HEK293 (cell line): Measurements from ENCODE around the gene PLSCR3.

Experiments used
- ZNF549 ChIP-seq: fragments of 450-650 bp; IDR thresholded peaks from 2 replicates; pipeline ENCODE4 v1.5.1; 2018; ENCODE audit warnings: missing biosample characterization, missing genetic modification characterization, mild to moderate bottlenecking, inconsistent platforms, moderate library complexity
- ZNF623 ChIP-seq: fragments of 450-650 bp; formaldehyde crosslinking; IDR thresholded peaks from 2 replicates; pipeline ENCODE4 v1.5.1; 2016; ENCODE audit warnings: missing biosample characterization, missing genetic modification characterization
- TF ChIP-seq, protein P1 (sequence below): fragments of 450-650 bp; formaldehyde crosslinking; IDR thresholded peaks from 2 replicates; pipeline ENCODE4 v1.5.1; 2016; ENCODE audit warnings: missing biosample characterization, missing genetic modification characterization

DNA sequence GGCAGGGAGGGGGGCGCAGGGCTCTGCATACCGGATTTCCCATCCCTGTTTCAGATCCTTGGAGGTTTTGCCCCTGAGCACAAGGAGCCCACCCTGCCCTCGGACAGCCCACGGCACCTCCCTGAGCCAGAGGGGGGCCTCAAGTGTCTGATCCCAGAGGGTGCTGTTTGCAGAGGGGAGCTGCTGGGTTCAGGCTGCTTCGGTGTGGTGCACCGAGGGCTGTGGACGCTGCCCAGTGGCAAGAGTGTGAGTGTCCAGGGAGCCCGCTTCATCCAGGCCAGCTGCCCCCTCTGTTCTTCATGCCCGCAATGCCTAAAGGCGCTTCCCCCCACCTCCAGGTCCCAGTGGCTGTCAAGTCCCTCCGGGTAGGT lies 11.0 kb downstream of the PLSCR3 start:
- TF ChIP-seq, protein P1, sequence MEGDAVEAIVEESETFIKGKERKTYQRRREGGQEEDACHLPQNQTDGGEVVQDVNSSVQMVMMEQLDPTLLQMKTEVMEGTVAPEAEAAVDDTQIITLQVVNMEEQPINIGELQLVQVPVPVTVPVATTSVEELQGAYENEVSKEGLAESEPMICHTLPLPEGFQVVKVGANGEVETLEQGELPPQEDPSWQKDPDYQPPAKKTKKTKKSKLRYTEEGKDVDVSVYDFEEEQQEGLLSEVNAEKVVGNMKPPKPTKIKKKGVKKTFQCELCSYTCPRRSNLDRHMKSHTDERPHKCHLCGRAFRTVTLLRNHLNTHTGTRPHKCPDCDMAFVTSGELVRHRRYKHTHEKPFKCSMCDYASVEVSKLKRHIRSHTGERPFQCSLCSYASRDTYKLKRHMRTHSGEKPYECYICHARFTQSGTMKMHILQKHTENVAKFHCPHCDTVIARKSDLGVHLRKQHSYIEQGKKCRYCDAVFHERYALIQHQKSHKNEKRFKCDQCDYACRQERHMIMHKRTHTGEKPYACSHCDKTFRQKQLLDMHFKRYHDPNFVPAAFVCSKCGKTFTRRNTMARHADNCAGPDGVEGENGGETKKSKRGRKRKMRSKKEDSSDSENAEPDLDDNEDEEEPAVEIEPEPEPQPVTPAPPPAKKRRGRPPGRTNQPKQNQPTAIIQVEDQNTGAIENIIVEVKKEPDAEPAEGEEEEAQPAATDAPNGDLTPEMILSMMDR (tag by site-specific recombination), result no peak
- TF ChIP-seq ZNF623 (no peak), ZNF549 (tag by site-specific recombination) (no peak)
